ENCODE measurements around the gene BSN.

Gene BSN

GRCh38 chr3:49644684-49645083 lies 90.4 kb downstream of the BSN start:
- DNase-seq (ENCODE audit: low read depth), result no peak
- TF ChIP-seq, protein P1, sequence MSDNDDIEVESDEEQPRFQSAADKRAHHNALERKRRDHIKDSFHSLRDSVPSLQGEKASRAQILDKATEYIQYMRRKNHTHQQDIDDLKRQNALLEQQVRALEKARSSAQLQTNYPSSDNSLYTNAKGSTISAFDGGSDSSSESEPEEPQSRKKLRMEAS (IDR thresholded peaks at IDR 0.05; ENCODE audit: low read depth, low read length), result no peak
- TF ChIP-seq, protein P2, sequence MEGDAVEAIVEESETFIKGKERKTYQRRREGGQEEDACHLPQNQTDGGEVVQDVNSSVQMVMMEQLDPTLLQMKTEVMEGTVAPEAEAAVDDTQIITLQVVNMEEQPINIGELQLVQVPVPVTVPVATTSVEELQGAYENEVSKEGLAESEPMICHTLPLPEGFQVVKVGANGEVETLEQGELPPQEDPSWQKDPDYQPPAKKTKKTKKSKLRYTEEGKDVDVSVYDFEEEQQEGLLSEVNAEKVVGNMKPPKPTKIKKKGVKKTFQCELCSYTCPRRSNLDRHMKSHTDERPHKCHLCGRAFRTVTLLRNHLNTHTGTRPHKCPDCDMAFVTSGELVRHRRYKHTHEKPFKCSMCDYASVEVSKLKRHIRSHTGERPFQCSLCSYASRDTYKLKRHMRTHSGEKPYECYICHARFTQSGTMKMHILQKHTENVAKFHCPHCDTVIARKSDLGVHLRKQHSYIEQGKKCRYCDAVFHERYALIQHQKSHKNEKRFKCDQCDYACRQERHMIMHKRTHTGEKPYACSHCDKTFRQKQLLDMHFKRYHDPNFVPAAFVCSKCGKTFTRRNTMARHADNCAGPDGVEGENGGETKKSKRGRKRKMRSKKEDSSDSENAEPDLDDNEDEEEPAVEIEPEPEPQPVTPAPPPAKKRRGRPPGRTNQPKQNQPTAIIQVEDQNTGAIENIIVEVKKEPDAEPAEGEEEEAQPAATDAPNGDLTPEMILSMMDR (IDR thresholded peaks at IDR 0.05; ENCODE audit: low read depth, low read length), result no peak
- TF ChIP-seq POLR2A (IDR thresholded peaks at IDR 0.05; ENCODE audit: extremely low read depth, insufficient read length), result no peak

GRCh38 chr3:49646236-49646635 lies 92.0 kb downstream of the BSN start:
- DNase-seq (ENCODE audit: low read depth), result no peak
- TF ChIP-seq, protein P2 (IDR thresholded peaks at IDR 0.05; ENCODE audit: low read depth, low read length), result no peak
- TF ChIP-seq, protein P1 (IDR thresholded peaks at IDR 0.05; ENCODE audit: low read depth, low read length), result no peak
- no peak for TF ChIP-seq POLR2A (IDR thresholded peaks at IDR 0.05; ENCODE audit: extremely low read depth, insufficient read length)
- no peak for TF ChIP-seq MYC (IDR thresholded peaks at IDR 0.05; ENCODE audit: low read depth, low read length)
- H3K4me3 ChIP-seq (ENCODE audit: low read depth, low read length), result no peak overlapping the region

More at GRCh38 chr3:49644684-49645083, 90.4 kb downstream of the BSN start:
- H3K4me3 ChIP-seq (ENCODE audit: low read depth, low read length), result no peak overlapping the region

DNA sequence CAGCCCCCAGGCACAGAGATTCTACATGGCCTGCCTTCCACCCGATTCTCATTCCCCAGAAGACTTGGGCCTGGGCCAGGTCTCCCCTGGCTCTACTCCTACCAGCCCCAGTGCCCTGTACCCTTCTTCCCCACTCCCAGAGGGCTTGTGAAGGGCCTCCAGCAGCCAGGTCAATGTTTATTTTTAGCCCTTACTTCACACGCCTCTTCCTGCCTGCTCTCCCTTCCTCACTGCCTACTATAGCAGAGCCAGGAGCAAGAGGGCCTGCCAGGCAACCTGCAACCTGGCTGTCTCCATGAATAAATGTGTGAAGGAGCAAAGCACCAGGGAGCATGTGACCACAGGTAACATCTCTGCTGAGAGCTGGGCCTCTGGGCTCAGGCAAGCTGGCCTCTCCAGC lies 93.5 kb downstream of the BSN start:
- TF ChIP-seq POLR2A (IDR thresholded peaks at IDR 0.05; ENCODE audit: extremely low read depth, insufficient read length) (no peak), MYC (IDR thresholded peaks at IDR 0.05; ENCODE audit: low read depth, low read length) (0 out of 2 replicates have a peak, but pooled peaks have one; percentile 16)
- peak; percentile 61 for DNase-seq (ENCODE audit: low read depth)
- H3K4me3 ChIP-seq (ENCODE audit: low read depth, low read length), result no peak overlapping the region

GRCh38 chr3:49648354-49649019 lies 94.2 kb downstream of the BSN start:
- DNase-seq (ENCODE audit: low read depth), result no peak
- H3K4me3 ChIP-seq (ENCODE audit: low read depth, low read length), result no peak overlapping the region
- TF ChIP-seq, protein P2 (IDR thresholded peaks at IDR 0.05; ENCODE audit: low read depth, low read length), result no peak
- TF ChIP-seq, protein P1 (IDR thresholded peaks at IDR 0.05; ENCODE audit: low read depth, low read length), result no peak
- TF ChIP-seq MYC (IDR thresholded peaks at IDR 0.05; ENCODE audit: low read depth, low read length) (no peak), POLR2A (IDR thresholded peaks at IDR 0.05; ENCODE audit: extremely low read depth, insufficient read length) (no peak)

DNA sequence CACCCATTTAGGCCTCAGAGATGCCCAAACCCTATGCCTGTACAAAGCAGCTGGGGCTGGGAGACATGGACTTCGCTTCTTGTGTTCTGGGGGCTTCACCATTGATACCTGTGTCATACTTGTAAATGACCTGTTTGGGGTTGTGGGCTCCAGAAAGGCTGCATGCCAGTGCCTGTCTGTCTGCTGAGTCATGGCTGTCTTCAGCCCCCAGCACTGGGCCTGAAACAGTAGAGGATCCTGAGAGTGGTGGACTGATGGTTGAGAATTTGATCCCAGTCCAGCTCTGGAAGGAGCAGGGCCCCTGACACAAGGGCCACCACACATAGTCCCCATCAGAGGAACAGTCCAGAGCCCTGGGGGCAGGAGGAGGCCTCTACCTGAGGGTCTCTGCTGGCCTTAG lies 95.3 kb downstream of the BSN start:
- no peak overlapping the region for H3K4me3 ChIP-seq (ENCODE audit: low read depth, low read length)
- TF ChIP-seq, protein P1 (IDR thresholded peaks at IDR 0.05; ENCODE audit: low read depth, low read length), result no peak
- TF ChIP-seq, protein P2 (IDR thresholded peaks at IDR 0.05; ENCODE audit: low read depth, low read length), result no peak
- no peak for TF ChIP-seq POLR2A (IDR thresholded peaks at IDR 0.05; ENCODE audit: extremely low read depth, insufficient read length)
- DNase-seq (ENCODE audit: low read depth), result no peak

DNA sequence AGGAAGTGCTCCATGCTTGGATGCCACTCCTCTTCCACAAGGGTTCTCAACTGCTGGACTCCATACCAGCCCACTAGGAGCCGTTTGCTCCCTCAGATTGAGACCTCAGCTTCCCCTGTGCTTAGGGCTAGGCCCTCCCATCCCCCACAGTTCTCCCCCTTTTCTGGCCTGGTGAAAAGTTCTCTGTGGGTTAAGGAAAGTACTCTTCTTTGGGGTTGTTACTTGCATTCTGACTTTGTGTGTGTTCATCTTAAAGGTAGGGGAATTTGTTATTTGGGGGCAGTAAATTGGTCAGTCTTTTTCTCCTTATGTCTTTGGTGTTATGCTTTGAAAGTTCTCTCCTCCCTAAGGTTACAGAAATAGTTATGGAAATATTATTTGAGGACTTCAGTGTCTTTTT lies 95.9 kb downstream of the BSN start:
- DNase-seq (ENCODE audit: low read depth), result no peak
- H3K4me3 ChIP-seq (ENCODE audit: low read depth, low read length), result no peak overlapping the region
- TF ChIP-seq MYC (IDR thresholded peaks at IDR 0.05; ENCODE audit: low read depth, low read length), result no peak
- TF ChIP-seq, protein P2 (IDR thresholded peaks at IDR 0.05; ENCODE audit: low read depth, low read length), result no peak
- no peak for TF ChIP-seq POLR2A (IDR thresholded peaks at IDR 0.05; ENCODE audit: extremely low read depth, insufficient read length)
- TF ChIP-seq, protein P1 (IDR thresholded peaks at IDR 0.05; ENCODE audit: low read depth, low read length), result no peak

Measured in NB4 (cell line).